HG03558 (cell line): ENCODE results near the gene MMEL1.
"Not testable (repeated sequence)": the region's sequence is repeated elsewhere in the genome, so short reads cannot be mapped to it uniquely, and the experiment has no call there.

Experiments used
- ATAC-seq: cut with Tn5 transposase; IDR thresholded peaks from one replicate; pipeline ENCODE4 v1.9.1; 2021; ENCODE audit warnings: moderate number of reproducible peaks; ENCODE audit not compliant: unreplicated experiment; ENCODE audit errors: extremely low read depth

The MMEL1 gene

GRCh38 chr1:2549367-2550029 is 83.3 kb downstream of the MMEL1 start:
- not testable (repeated sequence) for ATAC-seq

- ATAC-seq, result no peak
Observed at GRCh38 chr1:2548068-2548589, 84.7 kb downstream of the MMEL1 start.

- ATAC-seq, result no peak
Observed at GRCh38 chr1:2547210-2548067, 85.4 kb downstream of the MMEL1 start.

DNA sequence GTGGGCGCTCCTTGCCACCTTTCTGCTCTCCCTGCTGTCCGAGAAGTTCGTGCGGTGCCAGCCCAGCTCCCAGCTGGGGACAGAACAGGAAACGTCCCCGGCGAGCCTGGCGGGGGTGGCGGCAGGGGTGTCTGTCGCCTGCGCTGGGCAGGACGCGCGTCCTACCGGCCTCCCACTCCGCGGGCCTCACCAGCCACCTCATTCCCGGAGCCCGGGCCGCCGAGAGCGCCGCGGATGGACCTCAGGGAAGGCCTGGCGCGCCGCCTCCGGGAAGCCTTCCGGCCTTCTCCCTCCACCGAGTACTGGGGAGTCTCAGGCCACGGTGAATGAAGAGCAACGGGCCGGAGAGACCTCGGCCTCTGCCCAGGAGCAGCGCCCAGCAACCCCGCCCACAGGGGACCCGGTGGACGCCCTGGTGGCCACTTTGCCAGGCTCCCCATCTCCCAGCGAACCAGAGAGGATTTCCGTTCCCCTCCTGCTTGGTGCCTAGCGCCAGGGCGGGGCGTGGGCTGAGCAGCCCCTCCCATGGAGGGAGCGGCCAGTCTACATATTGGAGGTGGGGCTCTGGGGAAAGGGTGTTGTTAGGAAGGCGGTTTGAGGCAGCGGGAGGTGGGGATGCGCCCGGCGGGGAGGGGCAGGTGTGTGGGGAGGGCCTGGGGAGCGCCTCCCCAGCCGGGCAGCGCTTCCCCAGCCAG is 86.2 kb downstream of the MMEL1 start:
- ATAC-seq, result no peak

GRCh38 chr1:2545754-2546514 is 86.9 kb downstream of the MMEL1 start:
- ATAC-seq, result no peak

- ATAC-seq, result no peak
Observed at GRCh38 chr1:2544875-2545640, 87.8 kb downstream of the MMEL1 start.

DNA sequence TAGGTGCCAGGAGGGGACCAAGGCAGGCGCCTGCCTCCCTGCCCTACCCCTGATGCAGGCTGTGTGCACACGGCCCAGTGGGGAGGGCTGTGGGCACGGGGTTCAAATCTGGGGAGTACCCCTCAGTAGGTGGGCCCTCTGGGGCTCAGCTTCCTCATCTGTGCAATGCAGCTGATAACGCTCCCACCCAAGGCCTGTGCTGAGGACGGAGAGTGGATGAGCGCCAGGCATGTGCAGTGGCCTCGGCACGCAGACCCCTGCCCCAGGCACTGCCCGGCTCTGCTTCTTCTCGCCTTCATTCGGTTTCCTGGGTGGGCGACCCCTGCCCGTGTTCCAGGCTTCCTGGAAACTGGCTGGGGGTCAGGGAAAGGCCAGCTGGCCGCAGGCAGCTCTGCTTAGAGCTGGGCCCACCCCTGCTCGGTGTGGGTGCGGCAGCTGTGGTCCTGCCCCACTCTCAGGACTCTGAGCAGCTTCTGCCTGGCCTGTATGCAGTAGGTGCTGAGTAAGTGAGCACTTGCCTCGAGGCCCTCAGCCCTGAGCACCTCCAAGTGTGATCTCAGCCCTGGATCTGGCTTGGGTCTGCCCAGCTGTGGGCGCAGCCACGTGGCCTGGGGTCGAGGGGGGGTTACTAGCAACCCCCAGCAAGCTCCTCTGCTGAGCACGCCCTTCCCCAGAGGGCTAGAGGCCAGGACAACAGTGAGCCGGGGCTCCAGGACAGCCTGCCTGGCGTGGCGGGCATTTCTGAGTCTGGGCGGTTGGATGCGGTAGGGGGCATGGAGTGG is 88.5 kb downstream of the MMEL1 start:
- ATAC-seq, result no peak

DNA sequence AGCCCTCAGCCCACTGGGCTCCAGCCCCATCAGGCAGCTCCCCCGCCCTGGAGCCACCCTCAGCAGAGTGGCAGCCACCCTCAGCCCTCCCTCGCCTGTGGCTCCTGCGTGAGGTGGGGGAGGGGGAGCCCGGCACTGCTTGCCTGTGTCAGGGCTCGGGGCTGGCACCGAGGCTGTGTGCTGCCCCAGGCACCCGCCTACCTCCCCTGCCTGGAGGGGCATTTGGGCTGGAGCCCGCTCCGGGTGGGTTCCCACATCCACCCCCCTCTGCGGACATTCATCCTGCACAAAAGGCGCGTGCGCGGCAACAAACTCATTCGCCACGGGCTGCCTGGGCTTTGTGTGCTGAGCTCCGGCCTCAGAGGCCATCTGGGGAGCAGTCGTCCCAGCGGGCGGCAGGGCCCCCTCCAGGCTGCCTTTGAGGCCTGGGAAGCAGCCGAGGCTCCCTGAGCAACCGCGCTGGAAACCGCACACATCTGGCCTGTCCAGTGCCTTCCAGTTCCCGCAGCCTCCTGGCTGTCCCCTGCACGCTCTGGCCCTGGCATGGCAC is 89.2 kb downstream of the MMEL1 start:
- no peak for ATAC-seq

GRCh38 chr1:2542246-2542915 is 90.4 kb downstream of the MMEL1 start:
- no peak for ATAC-seq

GRCh38 chr1:2541619-2542245 is 91.1 kb downstream of the MMEL1 start:
- no peak for ATAC-seq

DNA sequence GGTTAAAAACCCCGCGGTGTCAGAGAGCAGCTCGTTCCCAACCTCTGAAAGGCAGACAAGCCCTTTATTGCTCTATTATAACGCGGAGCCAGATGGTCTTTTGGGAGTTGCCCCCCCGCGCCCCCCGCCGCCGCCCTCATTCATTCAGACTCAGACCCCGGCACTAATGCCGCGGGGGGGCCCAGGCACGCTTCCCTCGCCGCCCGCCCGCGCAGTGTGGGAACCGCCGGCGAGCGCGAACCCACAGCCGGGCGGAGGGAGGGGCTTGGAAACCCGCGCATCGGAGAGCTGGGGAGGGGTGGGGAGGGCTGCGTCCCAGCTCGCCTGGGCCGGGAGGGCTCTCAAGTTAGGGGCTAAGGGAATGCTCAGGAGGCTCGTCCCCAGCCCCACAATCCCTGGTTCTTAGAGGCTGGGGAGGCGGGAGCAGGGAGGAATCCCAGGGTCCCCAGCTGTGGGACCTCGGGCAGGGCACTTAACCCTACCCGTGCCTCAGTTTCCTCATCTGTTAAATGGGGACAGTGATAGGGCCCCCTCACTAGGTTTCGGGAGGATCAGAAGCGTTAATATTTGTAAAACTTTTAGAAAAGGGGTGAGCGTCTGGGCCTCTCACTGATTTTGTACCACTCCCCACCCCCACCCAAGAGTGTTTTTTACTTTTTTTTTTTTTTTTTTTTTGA is 91.9 kb downstream of the MMEL1 start:
- ATAC-seq, result no peak
